ENCODE data around the gene ACSM2B.
"Not testable (repeated sequence)": the region's sequence is repeated elsewhere in the genome, so short reads cannot be mapped to it uniquely, and the experiment has no call there.

The ACSM2B gene

DNA sequence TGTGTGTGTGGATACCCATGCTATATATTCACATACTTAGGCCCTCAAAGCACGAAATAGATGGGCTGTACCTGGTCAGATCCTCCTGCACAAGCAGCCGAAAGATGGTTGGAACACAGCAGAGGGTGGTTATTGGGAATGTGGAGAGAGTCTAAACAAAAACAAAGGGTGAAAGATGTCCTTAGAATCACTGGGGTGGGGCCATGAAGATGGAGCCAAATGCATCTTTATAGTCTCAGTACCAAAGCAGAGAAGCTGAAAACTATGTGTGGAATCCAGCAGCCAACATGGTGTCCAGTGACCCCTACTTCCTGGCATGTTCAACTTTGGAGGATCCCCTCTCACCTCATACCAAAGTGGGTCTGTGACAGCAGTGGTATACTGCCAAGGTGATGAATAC is 19.5 kb upstream of the ACSM2B start:
- not testable (repeated sequence) for DNase-seq (ENCODE audit: low spot score)

DNA sequence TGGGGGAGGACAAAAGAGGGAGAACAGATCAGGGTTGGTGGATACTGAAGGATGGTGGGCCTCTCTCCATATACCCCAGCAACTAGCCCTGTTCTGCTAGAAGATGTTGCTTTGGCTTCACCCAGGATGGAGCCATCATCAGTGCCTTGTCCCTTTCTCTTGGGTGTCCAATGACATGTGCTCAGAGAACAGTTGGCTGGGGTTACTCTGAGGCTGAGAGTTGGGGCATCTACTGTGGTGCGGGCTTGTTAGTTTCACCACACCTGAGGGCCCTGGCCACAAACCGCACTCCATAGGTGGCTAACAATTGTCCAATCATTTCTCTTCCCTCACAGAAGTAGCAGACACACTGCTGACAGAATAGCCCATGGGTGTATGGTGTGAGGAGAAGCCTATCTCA is 18.9 kb upstream of the ACSM2B start:
- DNase-seq (ENCODE audit: low spot score) = not testable (repeated sequence)

DNA sequence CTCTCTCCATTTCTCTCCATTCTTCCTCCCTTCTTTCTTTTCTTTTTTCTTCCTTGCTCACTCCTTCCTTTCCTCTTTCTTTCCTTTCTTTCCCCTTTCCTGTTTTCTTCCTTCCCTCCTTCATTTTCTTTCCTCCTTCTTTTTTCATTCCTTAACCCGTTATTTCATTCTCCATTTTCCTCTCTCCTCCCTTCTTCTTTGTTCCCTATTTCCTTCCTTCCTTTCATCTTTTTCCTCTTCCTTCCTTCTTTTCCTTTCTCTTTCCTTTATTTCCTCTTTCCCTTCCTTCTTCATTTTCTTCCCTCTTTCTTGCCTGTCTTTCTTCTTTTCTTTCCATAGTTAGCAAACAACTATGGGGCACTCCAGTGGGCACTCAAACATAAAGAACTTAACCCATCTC is 16.6 kb upstream of the ACSM2B start:
- DNase-seq (ENCODE audit: low spot score) = not testable (repeated sequence)

DNA sequence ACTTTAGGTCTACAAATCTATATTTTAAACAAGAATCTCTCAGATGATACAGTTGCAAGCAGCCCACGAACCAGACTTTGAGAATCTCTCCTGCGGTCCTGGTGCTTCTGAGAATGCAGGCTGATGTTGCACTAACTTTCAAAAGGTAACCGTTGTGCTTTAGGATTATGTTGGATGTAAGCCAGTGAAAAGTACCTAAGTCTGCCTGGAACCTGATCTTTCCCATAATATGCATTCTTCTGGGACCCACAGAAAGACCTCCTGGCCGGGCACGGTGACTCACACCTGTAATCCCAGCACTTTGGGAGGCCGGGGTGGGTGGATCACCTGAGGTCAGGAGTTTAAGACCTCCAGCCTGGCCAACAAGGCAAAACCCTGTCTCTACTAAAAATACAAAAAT is 13.3 kb upstream of the ACSM2B start:
- not testable (repeated sequence) for DNase-seq (ENCODE audit: low spot score)

DNA sequence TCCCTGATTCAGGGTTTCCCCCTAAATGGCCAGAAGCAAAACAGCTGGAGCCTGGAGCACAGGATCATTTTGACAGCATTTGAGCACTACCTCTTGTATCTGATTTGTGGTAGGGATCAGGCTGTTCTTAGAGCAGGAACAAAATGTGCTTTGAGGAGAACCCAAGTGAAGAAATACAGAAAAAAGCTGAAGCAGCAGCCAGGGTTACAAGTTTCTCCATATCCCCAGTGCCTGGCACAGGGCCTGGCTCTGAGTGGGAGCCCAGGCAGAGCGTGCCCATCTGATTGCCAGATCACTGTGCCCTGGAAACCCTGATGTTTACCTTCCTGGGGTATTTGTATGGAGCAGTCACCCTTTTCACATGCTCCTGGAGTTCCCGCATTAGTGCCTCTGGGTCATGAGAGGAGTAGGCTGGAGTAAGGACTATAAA is 11.5 kb upstream of the ACSM2B start:
- DNase-seq (ENCODE audit: low spot score) = not testable (repeated sequence)

DNA sequence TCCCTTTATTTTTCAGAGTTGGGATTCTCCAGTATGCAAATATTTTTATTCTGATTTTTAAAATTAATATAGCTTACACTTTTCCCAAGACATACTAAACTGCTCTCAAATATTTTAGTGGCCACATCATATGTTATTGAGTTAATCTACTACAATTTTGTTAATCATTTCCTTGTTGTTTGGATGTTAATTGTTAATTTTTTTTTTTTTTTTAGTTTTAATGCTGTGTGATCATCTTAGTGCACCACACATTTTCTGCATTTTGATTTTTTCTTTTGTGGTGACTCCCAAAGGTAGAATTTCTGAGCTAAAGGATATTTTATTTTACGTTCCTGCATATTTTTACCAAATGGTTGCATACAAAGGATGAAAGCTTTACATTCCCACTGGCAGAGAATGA is 10.5 kb upstream of the ACSM2B start:
- DNase-seq (ENCODE audit: low spot score) = not testable (repeated sequence)

DNA sequence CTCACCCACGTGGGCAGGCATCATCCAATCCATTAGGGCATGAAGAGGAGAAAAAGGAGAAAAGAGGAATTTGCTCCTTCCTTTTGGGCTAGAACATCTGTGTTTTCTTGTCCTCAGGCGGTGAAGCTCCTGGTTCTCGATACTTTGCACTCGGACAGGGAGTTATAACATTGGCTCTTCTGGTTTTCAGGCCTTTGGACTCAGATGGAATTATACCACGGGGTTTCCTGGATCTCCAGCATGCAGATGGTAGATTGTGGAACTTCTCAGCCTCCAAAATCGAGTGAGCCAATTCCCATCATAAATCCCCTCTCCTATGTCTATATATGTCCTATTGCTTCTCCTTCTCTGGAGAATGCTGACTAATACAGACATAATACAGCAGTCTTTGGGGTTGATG is 9.9 kb upstream of the ACSM2B start:
- DNase-seq (ENCODE audit: low spot score) = not testable (repeated sequence)

DNA sequence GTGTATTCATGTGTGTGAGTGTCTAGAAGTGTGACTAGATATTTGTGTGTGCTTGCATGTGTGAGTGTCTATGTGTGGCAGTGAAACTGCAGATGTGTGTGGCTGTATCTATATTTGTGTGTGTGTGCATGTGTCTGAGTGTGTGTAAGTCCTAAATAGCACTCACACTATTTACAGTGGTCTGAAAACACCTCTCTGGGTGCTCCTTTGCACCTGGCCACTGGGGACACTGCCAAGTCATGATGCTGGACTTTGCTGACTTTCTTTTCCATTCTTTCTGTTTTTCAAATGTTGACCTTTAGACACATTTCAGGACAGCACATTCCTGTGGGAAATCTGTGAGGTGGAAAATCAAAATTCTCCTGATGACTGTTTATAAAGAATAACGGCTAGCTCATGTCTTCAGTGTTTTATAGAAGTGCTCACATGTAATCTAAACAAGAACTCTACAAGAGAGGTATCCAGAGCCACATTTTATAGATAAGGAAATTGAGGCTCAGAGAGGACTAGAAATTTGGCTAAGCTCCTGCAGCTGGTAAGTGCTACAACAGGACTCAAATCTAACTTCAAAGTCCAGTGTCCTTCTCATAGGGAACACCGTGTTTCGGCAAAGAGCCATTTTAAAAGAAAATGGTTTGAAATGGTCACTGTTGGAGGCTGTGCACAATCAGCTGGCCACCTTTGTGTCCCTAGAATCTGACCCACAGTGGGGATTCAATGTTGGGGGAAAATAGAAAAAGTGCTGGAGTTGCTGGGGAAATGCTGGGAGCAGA is 4.5 kb upstream of the ACSM2B start:
- not testable (repeated sequence) for DNase-seq (ENCODE audit: low spot score)

DNA sequence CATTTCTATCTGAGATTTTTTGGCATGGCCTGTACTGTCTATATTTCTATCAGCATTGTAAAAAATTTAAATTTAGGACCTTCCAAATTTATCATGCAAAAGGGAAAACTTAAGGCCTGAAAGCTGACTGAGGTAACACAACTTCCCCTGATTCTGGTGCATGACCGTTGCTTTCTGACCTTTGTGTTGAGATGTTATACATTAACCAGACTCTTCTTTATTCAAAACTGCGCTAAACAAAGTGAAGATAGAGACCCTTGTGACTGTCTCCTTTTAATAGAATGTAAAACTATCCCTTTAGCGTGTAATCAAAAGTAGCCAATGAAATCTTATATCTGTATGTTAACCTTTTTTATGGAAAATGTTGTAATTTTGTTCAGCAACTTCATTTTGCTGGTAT is 1.9 kb upstream of the ACSM2B start:
- DNase-seq (ENCODE audit: low spot score) = not testable (repeated sequence)

DNA sequence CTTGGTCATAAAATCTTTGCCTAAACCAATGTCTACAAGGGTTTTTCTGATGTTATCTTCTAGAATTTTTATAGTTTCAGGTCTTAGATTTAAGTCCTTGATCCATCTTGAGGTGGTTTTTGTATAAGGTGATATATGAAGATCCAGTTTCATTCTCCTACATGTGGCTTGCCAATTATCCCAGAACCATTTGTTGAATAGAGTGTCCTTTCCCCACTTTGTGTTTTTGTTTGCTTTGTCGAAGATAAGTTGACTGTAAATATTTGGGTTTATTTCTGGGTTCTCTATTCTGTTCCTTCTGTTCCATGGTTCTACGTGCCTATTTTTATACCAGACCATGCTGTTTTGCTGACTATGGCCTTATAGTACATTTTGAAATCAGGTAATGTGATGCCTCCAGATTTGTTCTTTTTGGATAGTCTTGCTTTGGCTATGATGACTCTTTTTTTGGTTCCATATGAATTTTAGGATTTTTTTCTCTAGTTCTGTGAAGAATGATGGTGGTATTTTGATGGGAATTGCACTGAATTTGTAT is 7.0 kb downstream of the ACSM2B start:
- not testable (repeated sequence) for DNase-seq (ENCODE audit: low spot score)

DNA sequence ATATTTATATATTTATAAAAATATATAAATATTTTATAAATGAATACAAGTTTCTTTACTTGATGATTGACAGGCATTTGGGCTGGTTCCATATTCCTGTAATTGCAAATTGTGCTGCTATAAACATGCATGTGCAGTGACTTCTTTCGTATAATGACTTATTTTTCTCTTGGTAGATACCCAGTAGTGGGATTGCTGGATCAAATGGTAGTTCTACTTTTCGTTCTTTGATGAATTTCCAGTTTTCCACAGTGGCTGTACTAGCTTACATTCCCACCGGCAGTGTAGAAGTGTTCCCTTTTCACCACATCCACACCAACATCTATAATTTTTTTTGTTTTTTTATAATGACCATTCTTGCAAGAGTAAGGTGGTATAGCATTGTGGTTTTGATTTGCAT is 7.8 kb downstream of the ACSM2B start:
- DNase-seq (ENCODE audit: low spot score) = no peak

DNA sequence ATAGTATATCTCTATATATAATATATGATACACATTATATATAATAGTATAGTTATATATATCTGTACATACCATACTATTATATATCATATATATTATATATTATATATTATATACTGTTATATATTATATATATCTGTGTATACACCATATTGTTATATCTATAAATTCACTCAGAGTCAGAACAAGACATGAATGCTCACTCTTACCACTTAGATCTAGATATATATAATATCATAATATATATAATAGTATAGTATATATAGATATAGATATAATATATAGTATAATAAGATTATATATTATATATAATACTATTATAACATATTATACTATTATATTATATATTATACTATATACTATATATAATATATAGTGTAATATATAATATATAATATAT is 9.3 kb downstream of the ACSM2B start:
- no peak for DNase-seq (ENCODE audit: low spot score)

DNA sequence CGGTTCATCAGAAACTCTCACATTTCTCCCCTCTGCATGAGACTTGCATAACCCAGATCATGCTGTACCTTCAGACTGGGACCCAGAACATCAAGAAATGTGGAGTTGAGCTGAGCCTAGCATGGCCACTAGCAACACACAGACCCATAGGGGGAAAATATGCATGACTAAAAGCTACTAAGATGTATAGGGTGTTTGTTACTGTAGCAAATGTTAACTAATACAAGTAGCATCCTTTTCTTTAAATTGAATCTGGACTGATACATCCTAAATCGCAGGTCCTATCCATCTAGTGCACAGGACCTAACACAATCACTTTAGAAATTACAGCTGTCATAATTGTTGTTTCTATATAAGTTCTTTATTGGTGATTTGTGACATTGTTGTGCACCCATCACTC is 10.8 kb downstream of the ACSM2B start:
- not testable (repeated sequence) for DNase-seq (ENCODE audit: low spot score)

DNA sequence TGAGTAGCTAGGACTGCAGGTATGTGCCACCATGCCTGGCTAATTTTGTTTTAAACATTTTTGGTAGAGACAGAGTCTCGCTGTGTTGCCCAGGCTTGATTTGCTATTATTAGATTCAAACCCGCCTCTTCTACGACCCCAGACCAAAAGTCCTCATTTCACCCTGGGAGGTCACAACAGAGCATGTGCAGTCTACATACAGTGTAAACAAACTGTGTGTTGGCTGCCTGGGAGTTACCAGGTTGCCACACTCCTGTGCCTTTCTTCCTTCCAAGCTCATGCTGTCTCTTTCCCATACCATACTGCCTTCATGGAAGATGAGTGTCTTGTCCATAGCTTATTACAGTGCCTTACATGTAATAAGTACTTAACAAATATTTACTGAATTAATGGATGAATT is 11.9 kb downstream of the ACSM2B start:
- not testable (repeated sequence) for DNase-seq (ENCODE audit: low spot score)

DNA sequence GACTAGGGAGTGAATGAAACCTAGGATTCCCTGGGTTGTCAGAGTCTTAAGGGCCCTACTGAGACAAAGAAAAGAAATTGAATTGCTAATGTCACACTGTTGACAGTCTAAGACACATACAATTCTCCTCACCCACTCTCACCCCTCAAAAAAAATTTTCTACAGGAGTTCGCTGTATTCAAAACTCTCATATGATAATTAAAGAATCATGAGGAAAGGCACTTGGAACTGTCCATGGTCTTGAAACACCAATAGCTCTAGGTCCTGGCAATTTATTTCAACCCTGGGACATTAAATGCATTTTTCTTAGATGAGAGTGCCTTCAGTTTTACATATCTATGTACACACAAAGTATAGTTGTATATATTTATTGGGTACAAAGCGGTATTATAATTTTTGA is 20.5 kb downstream of the ACSM2B start:
- DNase-seq (ENCODE audit: low spot score) = not testable (repeated sequence)

DNA sequence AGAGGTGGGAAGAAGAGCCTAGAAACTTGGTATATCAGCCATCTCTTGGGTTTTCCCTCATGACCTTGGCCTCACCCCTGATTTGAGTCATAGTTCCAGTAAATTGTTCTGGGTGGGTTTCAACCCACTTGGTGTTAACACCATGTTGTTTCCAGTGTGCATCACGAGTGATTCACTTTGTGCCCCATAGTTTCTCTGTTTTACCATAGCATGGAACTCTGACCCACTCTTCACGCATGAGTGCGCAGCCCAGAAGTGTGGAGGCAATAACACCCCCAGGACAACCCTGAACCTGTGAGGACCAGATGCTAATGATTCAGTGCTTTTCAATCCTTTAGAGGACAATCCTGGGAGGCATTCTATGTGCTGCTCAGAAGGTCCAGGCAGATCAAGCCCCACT is 21.5 kb downstream of the ACSM2B start:
- not testable (repeated sequence) for DNase-seq (ENCODE audit: low spot score)

DNA sequence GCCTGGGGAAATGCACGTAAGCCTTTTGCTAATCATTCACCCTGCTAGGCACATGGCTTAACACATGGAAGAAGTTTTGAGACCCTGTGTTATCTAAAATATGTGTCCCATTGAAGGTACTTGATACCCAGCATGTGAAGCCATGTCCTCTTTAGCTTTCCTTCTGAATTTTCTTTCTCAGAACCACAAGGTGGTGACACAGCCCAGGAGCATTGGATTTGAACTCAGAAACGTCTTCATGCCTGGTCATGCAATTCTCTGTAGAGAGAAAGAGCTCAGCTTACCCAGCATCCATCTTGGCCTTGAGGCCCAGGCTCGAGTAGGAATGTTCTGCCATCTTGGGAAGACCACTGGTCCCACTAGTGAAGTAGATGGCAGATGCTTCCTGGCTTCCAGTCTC is 22.7 kb downstream of the ACSM2B start:
- not testable (repeated sequence) for DNase-seq (ENCODE audit: low spot score)

DNA sequence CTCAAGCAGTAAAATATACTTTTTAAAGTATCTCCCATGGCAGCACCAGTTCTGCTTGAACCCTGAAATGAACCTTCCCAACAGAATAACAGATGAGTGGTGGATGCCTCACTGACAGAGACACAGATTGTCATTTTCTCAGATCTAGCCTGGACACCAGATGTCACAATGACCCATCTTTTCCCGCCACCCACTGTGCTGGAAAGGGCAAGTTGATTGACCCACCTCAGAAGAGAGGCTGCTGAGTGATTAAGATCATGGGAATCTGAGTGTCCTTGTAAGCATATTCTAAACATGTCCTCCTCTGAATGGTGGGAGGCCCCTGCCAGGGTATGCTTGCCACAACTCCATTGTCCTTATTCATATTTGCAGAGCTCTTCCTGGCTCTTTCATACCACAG is 29.2 kb downstream of the ACSM2B start:
- DNase-seq (ENCODE audit: low spot score) = not testable (repeated sequence)

DNA sequence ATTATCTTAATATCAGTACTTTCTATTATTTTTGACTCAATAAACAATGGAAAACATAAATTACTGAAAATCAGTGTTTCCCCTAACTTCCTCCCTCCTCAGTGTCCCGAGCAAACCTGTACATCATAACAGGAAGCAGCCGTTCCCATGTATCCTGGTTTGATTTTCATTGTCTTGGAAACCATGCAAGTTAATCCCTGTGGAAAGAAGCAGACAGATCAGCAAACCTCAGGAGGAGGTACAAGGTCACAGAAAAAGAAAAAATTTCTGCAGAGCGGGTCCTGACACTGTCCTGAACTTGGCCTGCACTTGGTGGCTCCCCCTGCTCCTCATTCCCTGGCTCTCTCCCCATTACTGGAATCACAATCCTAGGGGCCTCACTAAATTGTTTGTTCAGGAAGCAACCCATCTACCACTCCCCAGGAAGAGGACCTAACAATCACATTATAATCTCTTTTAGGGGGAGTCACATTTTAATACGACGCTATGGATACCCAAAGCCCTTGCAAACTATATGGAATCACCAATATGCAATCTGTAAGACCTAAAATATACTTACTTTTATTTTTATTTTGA is 29.8 kb downstream of the ACSM2B start:
- DNase-seq (ENCODE audit: low spot score) = not testable (repeated sequence)

DNA sequence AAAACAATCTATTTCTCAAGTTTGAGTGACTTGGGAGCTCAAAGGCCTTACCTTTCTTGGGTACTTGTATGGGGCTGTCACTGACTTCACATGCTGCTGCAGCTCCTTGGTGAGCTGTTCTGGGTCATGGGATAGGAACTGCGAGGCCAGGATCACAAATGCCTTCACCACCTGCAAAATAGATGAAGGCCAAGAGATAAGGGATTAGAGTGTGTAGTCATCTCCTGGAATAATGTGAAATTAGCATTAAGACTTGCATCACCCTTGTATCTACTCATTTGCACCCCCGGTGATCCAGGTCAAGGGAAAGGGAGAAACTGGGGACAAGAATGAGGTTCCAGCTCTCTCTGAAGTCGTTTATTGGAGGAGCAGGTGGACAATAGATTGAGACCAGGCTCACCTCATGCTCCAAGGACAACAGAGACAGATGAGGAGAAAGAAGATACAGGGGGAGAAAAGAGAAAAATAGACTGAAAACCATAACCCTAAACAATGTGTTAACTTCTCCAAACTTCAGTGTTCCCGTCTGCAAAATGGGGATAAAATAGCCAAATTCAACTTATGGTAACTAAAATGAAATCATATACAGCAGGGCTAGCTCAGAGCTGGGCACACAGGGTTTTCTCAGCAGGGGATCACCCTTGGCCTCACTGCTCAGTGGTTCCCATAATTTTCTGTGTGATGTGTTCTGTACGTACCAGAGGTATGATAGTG is 35.4 kb downstream of the ACSM2B start:
- DNase-seq (ENCODE audit: low spot score) = not testable (repeated sequence)

DNA sequence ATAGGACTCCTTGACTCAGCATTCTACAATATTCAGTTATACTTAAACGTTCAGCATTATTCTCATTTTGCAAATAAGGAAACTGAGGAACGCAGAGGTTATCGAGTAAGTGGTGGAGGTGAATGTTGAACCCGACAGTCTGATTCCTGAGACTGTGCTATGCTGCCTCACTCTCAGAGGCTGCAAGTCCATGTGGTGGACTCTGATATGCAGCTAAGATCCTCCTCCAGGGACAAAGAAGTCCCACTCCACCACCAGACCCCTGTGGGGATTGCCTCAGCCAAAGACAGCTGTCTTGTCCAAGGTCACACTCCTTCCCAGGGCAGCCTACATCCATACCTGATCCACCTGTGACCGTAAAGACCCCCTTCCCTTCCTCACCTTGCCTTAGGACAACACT is 37.5 kb downstream of the ACSM2B start:
- no peak for DNase-seq (ENCODE audit: low spot score)

DNA sequence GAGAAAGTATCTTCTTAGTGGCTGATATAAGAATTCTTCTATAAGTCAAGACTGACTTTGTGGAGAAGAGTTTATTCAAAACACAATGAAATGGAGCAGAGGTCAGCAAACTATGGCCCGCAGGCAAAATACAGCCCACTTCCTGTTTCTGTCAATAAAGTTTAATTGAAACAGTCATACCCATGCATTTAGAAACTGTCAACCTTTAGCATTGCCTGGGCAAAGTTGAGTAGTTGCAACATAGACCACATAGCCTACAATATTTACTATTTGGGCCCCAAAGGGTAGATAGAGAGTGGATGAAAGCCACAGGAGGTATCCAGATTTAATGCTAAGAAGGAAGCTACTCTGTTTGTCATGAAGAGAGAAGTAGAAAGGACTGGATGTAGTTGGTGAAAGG is 38.0 kb downstream of the ACSM2B start:
- no peak for DNase-seq (ENCODE audit: low spot score)

DNA sequence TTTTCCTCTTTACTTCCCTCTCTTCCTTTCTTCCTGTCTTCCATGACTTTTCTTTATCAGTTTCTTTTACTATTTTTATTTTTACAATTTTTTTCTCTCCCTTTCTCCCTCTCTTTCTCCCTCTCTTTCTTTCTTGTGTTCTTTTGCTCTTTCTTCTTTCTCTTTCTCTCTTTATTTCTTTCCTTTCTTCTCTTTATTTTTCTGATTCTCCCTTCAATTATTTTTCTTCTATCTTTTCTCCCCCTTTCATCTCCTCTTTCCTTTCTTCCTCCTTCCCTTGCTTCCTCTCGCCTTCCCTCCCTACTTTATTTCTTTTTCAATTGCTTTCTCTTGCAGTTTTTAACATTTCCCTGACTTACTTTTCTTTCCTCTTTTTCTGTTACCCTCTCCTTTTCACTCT is 39.5 kb downstream of the ACSM2B start:
- DNase-seq (ENCODE audit: low spot score) = not testable (repeated sequence)

Measured in LoVo (cell line).